Natural killer cell (primary cell): ENCODE data around the gene DMRT2. TPM values are rescaled to one million over a fixed set of nuclear protein-coding genes. Genes with fewer than 3 reads are reported as not detected.

Experiments
- ATAC-seq, 3 donors: fragments of 150-1000 bp in 2 of 3; fragments of 200-7000 bp in 1 of 3; cut with Tn5 transposase; 1 replicate in 1 of 3; 2 replicates in 2 of 3; pipeline ENCODE4 v1.10.0; 2021; ENCODE audit warnings: mild to moderate bottlenecking in 2 of 3, moderate library complexity in 2 of 3
- DNase-seq, 2 donors: peaks; one replicate each; pipeline versions ENCODE4 v3.0.0 to v3.0.0-alpha.2; 2013 to 2021; ENCODE audit warnings: mixed read lengths in 1 of 2
- H3K27ac ChIP-seq: one replicate; pipeline ENCODE4 v1.5.1; 2013; ENCODE audit warnings: mild to moderate bottlenecking, low read length
- H3K27me3 ChIP-seq: one replicate; pipeline ENCODE4 v1.6.1; 2013; ENCODE audit warnings: low read length; ENCODE audit not compliant: control insufficient read depth, insufficient read depth
- H3K36me3 ChIP-seq: one replicate; pipeline ENCODE4 v1.6.1; 2013; ENCODE audit warnings: low read length; ENCODE audit not compliant: control insufficient read depth, insufficient read depth
- H3K4me1 ChIP-seq: one replicate; pipeline ENCODE4 v1.6.1; 2013; ENCODE audit warnings: low read length; ENCODE audit not compliant: control insufficient read depth, insufficient read depth
- H3K4me3 ChIP-seq: one replicate; pipeline ENCODE4 v1.5.1; 2013; ENCODE audit warnings: low read length
- H3K9me3 ChIP-seq: one replicate; pipeline ENCODE4 v1.6.1; 2013; ENCODE audit warnings: low read length; ENCODE audit not compliant: control insufficient read depth, insufficient read depth
- H3K27ac Mint-ChIP-seq, 2 donors: one replicate each; pipeline ENCODE4 v1.8.0; 2022; ENCODE audit warnings: mild to moderate bottlenecking in 2 of 2, mixed read lengths in 2 of 2, moderate library complexity in 1 of 2
- H3K27me3 Mint-ChIP-seq, 2 donors: one replicate each; pipeline ENCODE4 v1.8.0; 2022; ENCODE audit warnings: low read depth in 2 of 2, mixed read lengths in 2 of 2
- H3K36me3 Mint-ChIP-seq: one replicate; pipeline ENCODE4 v1.8.0; 2022; ENCODE audit warnings: mixed read lengths
- H3K4me1 Mint-ChIP-seq, 2 donors: one replicate each; pipeline ENCODE4 v1.8.0; 2022; ENCODE audit warnings: mixed read lengths in 2 of 2
- H3K4me3 Mint-ChIP-seq: one replicate; pipeline ENCODE4 v1.8.0; 2022; ENCODE audit warnings: mild to moderate bottlenecking, moderate library complexity, mixed read lengths
- H3K9me3 Mint-ChIP-seq, 2 donors: one replicate each; pipeline ENCODE4 v1.8.0; 2022; ENCODE audit warnings: mixed read lengths in 2 of 2
- CTCF ChIP-seq: fragments of 200-600 bp; IDR thresholded peaks from one replicate; pipeline ENCODE4 v1.8.0; 2022; ENCODE audit warnings: antibody characterized with exemption
- WGBS: methylation state at CpG from one replicate; pipeline ENCODE4 v1.1.7; 2013; ENCODE audit warnings: missing lambda C conversion rate; ENCODE audit not compliant: insufficient coverage; 5-methylcytosine and 5-hydroxymethylcytosine counted together
- intact Hi-C: fragments of 100-400 bp; cut with micrococcal nuclease; formaldehyde crosslinking; loops from one replicate; pipeline ENCODE4 v1.14.2; 2022
- total RNA-seq, 4 donors: library from RNA; stranded (reverse); fragments of 120-200 nt in 1 of 4; gene quantifications; one replicate each; pipeline versions ENCODE4 v1.2.3 to v1.2.4, GENCODE V29; 2013 to 2022

The DMRT2 gene
- total RNA-seq, 3 donors from 2014 or later (not counting 1 experiment from before 2014, with no cell fraction given) = not detected

- H3K9me3 ChIP-seq = no peaks in the 10 kb centered on the region
- peaks cover 40% of the 10 kb centered on the region for H3K27me3 ChIP-seq
- Mint-ChIP-seq H3K4me3 (no peak overlapping the region), H3K9me3 (no peaks in the 10 kb centered on the region), H3K27me3 (peaks cover 41 to 64% of the 10 kb centered on the region in 2 donors), H3K36me3 (no peaks in the 10 kb centered on the region), H3K27ac (no peak overlapping the region), H3K4me1 (peaks cover 9 to 12% of the 10 kb centered on the region in 2 donors)
- ATAC-seq (no peak), DNase-seq (no peak)
- H3K4me1 ChIP-seq = peaks cover 18% of the 10 kb centered on the region
- no peak overlapping the region for H3K4me3 ChIP-seq
- TF ChIP-seq CTCF = no peak
- H3K27ac ChIP-seq = no peak overlapping the region
- H3K36me3 ChIP-seq = no peaks in the 10 kb centered on the region
- intact Hi-C loops = no loop called here
- WGBS = 46% methylated on average over 5 of the region's 5 CpGs
Observed at GRCh38 chr9:1055166-1055565, 5.0 kb downstream of the DMRT2 start.

- intact Hi-C loops = no loop called here
- Histone ChIP-seq H3K4me1 (no peaks in the 10 kb centered on the region), H3K27me3 (peaks cover 18% of the 10 kb centered on the region), H3K36me3 (no peaks in the 10 kb centered on the region), H3K4me3 (no peak overlapping the region), H3K9me3 (no peaks in the 10 kb centered on the region), H3K27ac (no peak overlapping the region)
- 47% methylated on average over 3 of the region's 3 CpGs for WGBS
- DNase-seq = no peak
- no peaks in the 10 kb centered on the region for H3K4me1 Mint-ChIP-seq
- H3K4me3 Mint-ChIP-seq = no peak overlapping the region
- H3K27ac Mint-ChIP-seq = no peak overlapping the region
- TF ChIP-seq CTCF = no peak
- no peaks in the 10 kb centered on the region for H3K9me3 Mint-ChIP-seq
- ATAC-seq = no peak
- H3K36me3 Mint-ChIP-seq = no peaks in the 10 kb centered on the region
- peaks cover 27 to 51% of the 10 kb centered on the region in 2 donors for H3K27me3 Mint-ChIP-seq
Observed at GRCh38 chr9:1057910-1058309, 7.8 kb downstream of the DMRT2 start.

- Mint-ChIP-seq H3K36me3 (no peaks in the 10 kb centered on the region), H3K27ac (no peak overlapping the region), H3K4me1 (no peaks in the 10 kb centered on the region), H3K4me3 (no peak overlapping the region), H3K9me3 (no peaks in the 10 kb centered on the region), H3K27me3 (peaks cover 19 to 42% of the 10 kb centered on the region in 2 donors)
- Histone ChIP-seq H3K27me3 (peaks cover 10% of the 10 kb centered on the region), H3K4me3 (no peak overlapping the region), H3K9me3 (no peaks in the 10 kb centered on the region), H3K27ac (no peak overlapping the region), H3K36me3 (no peaks in the 10 kb centered on the region), H3K4me1 (no peaks in the 10 kb centered on the region)
- intact Hi-C loops = no loop called here
- ATAC-seq = no peak
- TF ChIP-seq CTCF = no peak
- no peak for DNase-seq
- whole genome bisulfite sequencing = 84% methylated on average over 5 of the region's 6 CpGs
Observed at GRCh38 chr9:1058826-1059487, 8.8 kb downstream of the DMRT2 start.

GRCh38 chr9:1065130-1065529 lies 15.0 kb downstream of the DMRT2 start:
- Histone ChIP-seq H3K36me3 (no peaks in the 10 kb centered on the region), H3K27me3 (no peaks in the 10 kb centered on the region), H3K4me1 (no peaks in the 10 kb centered on the region), H3K4me3 (no peak overlapping the region), H3K27ac (no peak overlapping the region), H3K9me3 (no peaks in the 10 kb centered on the region)
- Mint-ChIP-seq H3K9me3 (peaks cover 0 to 3% of the 10 kb centered on the region in 2 donors), H3K4me1 (no peaks in the 10 kb centered on the region), H3K27me3 (peaks cover 4 to 33% of the 10 kb centered on the region in 2 donors), H3K4me3 (no peak overlapping the region), H3K36me3 (no peaks in the 10 kb centered on the region), H3K27ac (no peak overlapping the region)
- no peak for ATAC-seq
- intact Hi-C loops = no loop called here
- no peak for TF ChIP-seq CTCF
- WGBS = 95% methylated on average over 2 of the region's 2 CpGs
- DNase-seq = no peak
